LNCAP (cell line): ENCODE measurements around the gene APOL6.

ENCODE experiments used
- CTCF ChIP-seq: fragments of 450-650 bp; IDR thresholded peaks from 2 replicates; pipeline ENCODE4 v1.5.1; 2017; ENCODE audit warnings: mild to moderate bottlenecking

The APOL6 gene

DNA sequence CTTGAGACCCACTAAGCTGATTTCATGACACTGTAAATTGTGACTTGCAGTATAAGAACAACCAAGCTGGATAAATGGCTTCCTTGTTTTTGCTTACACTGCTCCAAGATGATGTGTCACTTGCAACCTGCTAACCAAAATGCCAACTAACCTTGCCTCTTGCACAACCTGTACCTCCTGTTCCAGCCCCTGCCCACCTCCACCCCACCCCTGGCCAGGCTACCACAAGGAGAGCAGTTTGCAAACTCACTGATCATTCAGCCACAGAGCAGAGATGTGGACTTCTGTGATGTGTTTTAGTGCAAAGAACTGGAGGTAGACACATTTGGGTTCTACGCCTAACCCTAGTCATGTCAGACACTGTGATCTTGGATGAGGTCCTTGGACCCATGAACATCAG, 4.3 kb upstream of the APOL6 start:
- TF ChIP-seq CTCF = no peak

GRCh38 chr22:35645646-35646045, 2.6 kb upstream of the APOL6 start:
- TF ChIP-seq CTCF = no peak

DNA sequence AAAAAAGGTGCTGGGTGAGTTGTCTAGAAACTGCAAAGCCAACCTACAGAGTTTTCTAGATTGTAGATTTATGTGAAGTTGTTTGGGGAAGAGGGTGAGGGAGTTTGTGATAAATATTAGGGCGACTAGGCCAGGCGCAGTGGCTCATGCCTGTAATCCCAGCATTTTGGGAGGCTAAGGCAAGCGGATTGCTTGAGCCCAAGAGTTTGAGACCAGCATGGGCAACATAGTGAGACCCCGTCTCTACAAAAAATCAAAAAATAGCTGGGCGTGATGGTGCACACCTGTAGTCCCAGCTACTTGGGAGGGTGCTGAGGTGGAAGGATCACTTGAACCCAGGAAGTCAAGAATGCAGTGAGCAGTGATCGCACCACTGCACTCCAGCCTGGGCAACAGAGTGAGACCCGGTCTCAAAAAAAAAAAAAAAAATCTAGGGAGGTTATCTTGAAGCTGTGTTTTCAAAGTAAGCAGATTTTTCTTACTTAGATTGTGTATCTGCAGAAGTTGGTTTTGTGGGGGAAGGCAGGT, 844 bp downstream of the APOL6 start:
- TF ChIP-seq CTCF = no peak

GRCh38 chr22:35649636-35650250, 1.5 kb downstream of the APOL6 start:
- TF ChIP-seq CTCF = no peak

GRCh38 chr22:35651085-35651484, 2.8 kb downstream of the APOL6 start:
- TF ChIP-seq CTCF = no peak

GRCh38 chr22:35653824-35654223, 5.6 kb downstream of the APOL6 start:
- no peak for TF ChIP-seq CTCF

GRCh38 chr22:35656284-35656752, 8.1 kb downstream of the APOL6 start:
- TF ChIP-seq CTCF = no peak
